Measurements from ENCODE around the gene PGF. TPM values are rescaled to one million over a fixed set of nuclear protein-coding genes. Genes with fewer than 3 reads are reported as not detected.
A peak's percentile ranks its signal among the peaks of the same experiment; 100 is the strongest.

Gene PGF
- total RNA-seq, 2 experiments from 2014 or later = 0.10 TPM; not detected in 1

- H3K9me3 Mint-ChIP-seq = no peaks in the 10 kb centered on the region
- intact Hi-C loops (cut with micrococcal nuclease) = no loop called here
- H3K27me3 Mint-ChIP-seq = no peaks in the 10 kb centered on the region
- ChIA-PET POLR2A (no interaction called here), CTCF (interaction anchor here (0.6 to 9.1 kb wide), 4 partner anchors 8 to 190 kb away, joined by 3 to 80 read pairs (median 4); no protein-coding TSS in a partner anchor)
- peaks cover 67% of the 10 kb centered on the region for H3K36me3 Mint-ChIP-seq
- H3K27ac Mint-ChIP-seq = no peak overlapping the region
- DNase-seq = no peak
- no peaks in the 10 kb centered on the region for H3K4me1 Mint-ChIP-seq (ENCODE audit: low read depth)
- H3K4me3 Mint-ChIP-seq = no peak overlapping the region
These were observed 57.3 kb downstream of the PGF start for GRCh38 chr14:74898083-74898482.

GRCh38 chr14:74897642-74898041 is 57.8 kb downstream of the PGF start:
- H3K27ac Mint-ChIP-seq = no peak overlapping the region
- H3K36me3 Mint-ChIP-seq = peaks cover 67% of the 10 kb centered on the region
- ChIA-PET CTCF (interaction anchor here (0.6 to 9.1 kb wide), 4 partner anchors 9 to 190 kb away, joined by 3 to 80 read pairs (median 7); no protein-coding TSS in a partner anchor), POLR2A (no interaction called here)
- intact Hi-C loops (cut with micrococcal nuclease) = no loop called here
- no peaks in the 10 kb centered on the region for H3K9me3 Mint-ChIP-seq
- H3K4me1 Mint-ChIP-seq (ENCODE audit: low read depth) = no peaks in the 10 kb centered on the region
- no peaks in the 10 kb centered on the region for H3K27me3 Mint-ChIP-seq
- no peak for DNase-seq
- no peak overlapping the region for H3K4me3 Mint-ChIP-seq

GRCh38 chr14:74896400-74896799 is 59.0 kb downstream of the PGF start:
- H3K4me3 Mint-ChIP-seq = no peak overlapping the region
- H3K36me3 Mint-ChIP-seq = peaks cover 67% of the 10 kb centered on the region
- no peak overlapping the region for H3K27ac Mint-ChIP-seq
- H3K9me3 Mint-ChIP-seq = no peaks in the 10 kb centered on the region
- H3K27me3 Mint-ChIP-seq = no peaks in the 10 kb centered on the region
- ChIA-PET CTCF (interaction anchor here (1.7 to 9.1 kb wide), 2 partner anchors 10 to 35 kb away, joined by 9 to 80 read pairs; no protein-coding TSS in a partner anchor), POLR2A (no interaction called here)
- intact Hi-C loops (cut with micrococcal nuclease) = no loop called here
- no peaks in the 10 kb centered on the region for H3K4me1 Mint-ChIP-seq (ENCODE audit: low read depth)
- DNase-seq = no peak

GRCh38 chr14:74893614-74894091 is 61.7 kb downstream of the PGF start:
- intact Hi-C loops (cut with micrococcal nuclease) = no loop called here
- Mint-ChIP-seq H3K4me1 (ENCODE audit: low read depth) (no peaks in the 10 kb centered on the region), H3K27ac (no peak overlapping the region), H3K27me3 (no peaks in the 10 kb centered on the region), H3K36me3 (peaks cover 61% of the 10 kb centered on the region), H3K4me3 (no peak overlapping the region), H3K9me3 (no peaks in the 10 kb centered on the region)
- POLR2A ChIA-PET = no interaction called here
- no peak for DNase-seq
- CTCF ChIA-PET = interaction anchor here (1.1 to 9.1 kb wide), 4 partner anchors 11 to 194 kb away, joined by 3 to 80 read pairs (median 18); no protein-coding TSS in a partner anchor

- Mint-ChIP-seq H3K9me3 (no peaks in the 10 kb centered on the region), H3K36me3 (peaks cover 56% of the 10 kb centered on the region), H3K27me3 (no peaks in the 10 kb centered on the region), H3K4me3 (no peak overlapping the region), H3K4me1 (ENCODE audit: low read depth) (peaks cover 8% of the 10 kb centered on the region), H3K27ac (no peak overlapping the region)
- intact Hi-C loops (cut with micrococcal nuclease) = no loop called here
- ChIA-PET POLR2A (no interaction called here), CTCF (interaction anchor here (0.6 to 9.1 kb wide), 3 partner anchors 14 to 32 kb away, joined by 3 to 80 read pairs (median 34); no protein-coding TSS in a partner anchor)
- DNase-seq = no peak
These were observed 62.7 kb downstream of the PGF start for GRCh38 chr14:74892745-74893144.

GRCh38 chr14:74891870-74892269 is 63.5 kb downstream of the PGF start:
- H3K4me1 Mint-ChIP-seq (ENCODE audit: low read depth) = peaks cover 8% of the 10 kb centered on the region
- no peak for DNase-seq
- H3K27ac Mint-ChIP-seq = peak overlapping the region; percentile 13
- ChIA-PET CTCF (interaction anchor here (0.6 to 9.1 kb wide), 3 partner anchors 15 to 31 kb away, joined by 3 to 80 read pairs (median 34); no protein-coding TSS in a partner anchor), POLR2A (no interaction called here)
- H3K9me3 Mint-ChIP-seq = no peaks in the 10 kb centered on the region
- intact Hi-C loops (cut with micrococcal nuclease) = no loop called here
- no peaks in the 10 kb centered on the region for H3K27me3 Mint-ChIP-seq
- H3K4me3 Mint-ChIP-seq = no peak overlapping the region
- H3K36me3 Mint-ChIP-seq = peaks cover 48% of the 10 kb centered on the region

Other genes starting within 250 kb of the PGF start
- gene AREL1, start 242.5 kb downstream of the PGF start, total RNA-seq = 10 to 100 TPM; 31.9 to 34.6 TPM
- 10 to 100 TPM; 72.1 to 72.5 TPM for gene FCF1, start 242.5 kb downstream of the PGF start, total RNA-seq
- 10 to 100 TPM; 46.3 to 51.8 TPM for gene YLPM1, start 192.3 kb downstream of the PGF start, total RNA-seq
- gene PROX2, start 79.5 kb downstream of the PGF start, total RNA-seq = under 1 TPM; 0.19 to 0.33 TPM
- 100 to 1,000 TPM; 132 to 137 TPM for gene DLST, start 73.7 kb downstream of the PGF start, total RNA-seq
- gene RPS6KL1, start 32.3 kb downstream of the PGF start, total RNA-seq = 1 to 10 TPM; 4.2 to 4.9 TPM
- gene EIF2B2, start 47.3 kb upstream of the PGF start, total RNA-seq = 10 to 100 TPM; 61.9 to 62.6 TPM
- gene MLH3, start 95.9 kb upstream of the PGF start, total RNA-seq = 10 to 100 TPM; 19.7 to 21.2 TPM
- 10 to 100 TPM; 41.3 to 45.8 TPM for gene ACYP1, start 108.4 kb upstream of the PGF start, total RNA-seq
- 1 to 10 TPM; 1.4 to 2.1 TPM for gene ZC2HC1C, start 114.0 kb upstream of the PGF start, total RNA-seq
- gene NEK9, start 171.5 kb upstream of the PGF start, total RNA-seq = 10 to 100 TPM; 51.8 to 56.4 TPM
- gene TMED10, start 221.0 kb upstream of the PGF start, total RNA-seq = 100 to 1,000 TPM; 189 to 201 TPM

Data from activated CD4-positive, alpha-beta memory T cell treated with anti-CD3 and anti-CD28 coated beads for 36 hours (primary cell).